HCT116 (cell line): ENCODE data around the gene MKNK1. TPM values are rescaled to one million over a fixed set of nuclear protein-coding genes. Genes with fewer than 3 reads are reported as not detected.

ENCODE experiments used
- ATAC-seq: fragments of 200-7000 bp; cut with Tn5 transposase; 2 replicates; pipeline ENCODE4 v1.9.1; 2020; ENCODE audit warnings: mild to moderate bottlenecking, moderate library complexity
- BruUV-seq: library from RNA; stranded (reverse); fragments of 400-500 nt; replicated peaks from 2 replicates; lab custom pipeline; 2021; lab: Mats Ljungman, UMichigan
- CTCF ChIA-PET: fragments of 300-600 bp; sonication (Branson Sonifier 250); formaldehyde crosslinking; loops from one replicate; lab custom pipeline; 2021; ENCODE audit warnings: antibody characterized with exemption; lab: Charles Lee
- POLR2A ChIA-PET: fragments of 300-600, 350-600 bp; sonication (Branson Sonifier 250); formaldehyde crosslinking; loops from one replicate; lab custom pipeline; 2021; ENCODE audit warnings: antibody characterized with exemption; lab: Charles Lee
- RAD21 ChIA-PET, 2 experiments: fragments of 300-600 bp; sonication (Branson Sonifier 250); formaldehyde crosslinking; loops; one replicate each; lab custom pipeline; 2023; ENCODE audit warnings: low total read pairs in 2 of 2; ENCODE audit not compliant: uncharacterized antibody in 2 of 2, unreplicated experiment in 2 of 2, low non-redundant PET in 1 of 2; lab: Charles Lee
- DNase-seq: peaks from one replicate; pipeline ENCODE4 v3.0.0-alpha.2; 2010; ENCODE audit warnings: low read depth, low spot score
- H2AFZ ChIP-seq: fragments of 200-600 bp; shearing (Covaris generic), sonication (generic); 2 replicates; pipeline ENCODE4 v1.6.1; 2017; ENCODE audit warnings: low read depth, mixed run types, mixed read lengths, antibody characterized with exemption, low read length; ENCODE audit not compliant: poor library complexity, severe bottlenecking
- H3K27ac ChIP-seq: 2 replicates; pipeline ENCODE4 v1.5.1; 2012; ENCODE audit warnings: low read depth, low read length
- H3K27me3 ChIP-seq: fragments of 200-600 bp; sonication (generic); 2 replicates; pipeline ENCODE4 v1.6.1; 2016; ENCODE audit warnings: mixed run types, low read length, mixed read lengths; ENCODE audit not compliant: insufficient read depth
- H3K36me3 ChIP-seq, 2 experiments: fragments of 200-500 bp in 1 of 2; fragments of 200-600 bp in 1 of 2; sonication (Bioruptor generic) in 1 of 2; sonication (generic) in 1 of 2; 2 replicates each; pipeline versions ENCODE4 v1.5.1 to v1.6.1; 2014 to 2016; ENCODE audit warnings: low read length in 2 of 2, inconsistent platforms in 1 of 2, mixed read lengths in 1 of 2, mixed run types in 1 of 2; ENCODE audit not compliant: insufficient read depth in 2 of 2, control insufficient read depth in 1 of 2
- H3K4me1 ChIP-seq, 2 experiments: fragments of 200-600 bp in 1 of 2; sonication (generic) in 1 of 2; 2 replicates each; pipeline versions ENCODE4 v1.5.1 to v1.6.1; 2012 to 2017; ENCODE audit warnings: low read length in 2 of 2, inconsistent platforms in 1 of 2, mild to moderate bottlenecking in 1 of 2, mixed read lengths in 1 of 2, mixed run types in 1 of 2, moderate library complexity in 1 of 2; ENCODE audit not compliant: insufficient read depth in 2 of 2, control insufficient read depth in 1 of 2
- H3K4me2 ChIP-seq: fragments of 200-600 bp; sonication (generic); 2 replicates; pipeline ENCODE4 v1.6.1; 2017; ENCODE audit warnings: mixed run types, low read length, mixed read lengths
- H3K4me3 ChIP-seq, 2 experiments: fragments of 200-600 bp in 1 of 2; sonication (generic) in 1 of 2; replicated peaks in 1 of 2; 2 replicates each; pipeline ENCODE4 v1.5.1; 2011 to 2016; ENCODE audit warnings: low read length in 2 of 2, control low read depth in 1 of 2, low read depth in 1 of 2, mild to moderate bottlenecking in 1 of 2, mixed read lengths in 1 of 2, mixed run types in 1 of 2
- H3K79me2 ChIP-seq: fragments of 200-600 bp; sonication (generic); 2 replicates; pipeline ENCODE4 v1.6.1; 2017; ENCODE audit warnings: mild to moderate bottlenecking, mixed run types, low read length, moderate library complexity, mixed read lengths; ENCODE audit not compliant: insufficient read depth
- H3K9ac ChIP-seq: fragments of 200-600 bp; sonication (generic); 2 replicates; pipeline ENCODE4 v1.6.1; 2016; ENCODE audit warnings: low read length, mixed read lengths
- H3K9me2 ChIP-seq: fragments of 200-600 bp; sonication (generic), shearing (Covaris generic); 2 replicates; pipeline ENCODE4 v1.6.1; 2017; ENCODE audit warnings: mixed run types, mild to moderate bottlenecking, moderate library complexity; ENCODE audit not compliant: insufficient read depth
- H3K9me3 ChIP-seq, 2 experiments: fragments of 200-500 bp in 1 of 2; fragments of 200-600 bp in 1 of 2; sonication (Bioruptor generic) in 1 of 2; sonication (generic) in 1 of 2; 2 replicates each; pipeline ENCODE4 v1.6.1; 2014 to 2017; ENCODE audit warnings: low read length in 2 of 2, mixed read lengths in 2 of 2, inconsistent platforms in 1 of 2, low read depth in 1 of 2, mild to moderate bottlenecking in 1 of 2, mixed run types in 1 of 2, moderate library complexity in 1 of 2; ENCODE audit not compliant: control insufficient read depth in 1 of 2, insufficient read depth in 1 of 2
- H4K20me1 ChIP-seq: fragments of 200-600 bp; sonication (generic), shearing (Covaris generic); 2 replicates; pipeline ENCODE4 v1.6.1; 2017; ENCODE audit warnings: mixed run types, mild to moderate bottlenecking, moderate library complexity; ENCODE audit not compliant: insufficient read depth
- ATF3 ChIP-seq: IDR thresholded peaks from 2 replicates; pipeline ENCODE4 v1.6.1; 2012
- CBX3 ChIP-seq: IDR thresholded peaks from 2 replicates; pipeline ENCODE4 v1.6.1; 2012; ENCODE audit warnings: low read depth
- CEBPB ChIP-seq: IDR thresholded peaks from 2 replicates; pipeline ENCODE4 v1.6.1; 2012; ENCODE audit warnings: low read depth
- EGR1 ChIP-seq: IDR thresholded peaks from 2 replicates; pipeline ENCODE4 v1.6.1; 2012; ENCODE audit warnings: low read depth
- ELF1 ChIP-seq: IDR thresholded peaks from 2 replicates; pipeline ENCODE4 v1.6.1; 2012; ENCODE audit warnings: low read depth, borderline replicate concordance
- EZH2phosphoT487 ChIP-seq: fragments of 200-600 bp; IDR thresholded peaks from 2 replicates; pipeline ENCODE4 v1.6.1; 2018; ENCODE audit warnings: antibody characterized with exemption, borderline replicate concordance
- FOSL1 ChIP-seq: IDR thresholded peaks from 2 replicates; pipeline ENCODE4 v1.6.1; 2012; ENCODE audit warnings: low read depth
- JUND ChIP-seq: IDR thresholded peaks from 2 replicates; pipeline ENCODE4 v1.6.1; 2012
- MAX ChIP-seq: IDR thresholded peaks from 2 replicates; pipeline ENCODE4 v1.6.1; 2012
- POLR2A ChIP-seq: IDR thresholded peaks from 2 replicates; pipeline ENCODE4 v1.7.0; 2011; ENCODE audit warnings: borderline replicate concordance; ENCODE audit not compliant: insufficient read depth, insufficient read length; ENCODE audit errors: extremely low read depth
- POLR2AphosphoS5 ChIP-seq: IDR thresholded peaks from 2 replicates; pipeline ENCODE4 v1.6.1; 2011; ENCODE audit warnings: mild to moderate bottlenecking, low read depth, low read length, moderate library complexity
- RAD21 ChIP-seq: IDR thresholded peaks from 2 replicates; pipeline ENCODE4 v1.6.1; 2012; ENCODE audit warnings: low read depth, mild to moderate bottlenecking
- REST ChIP-seq: IDR thresholded peaks from 2 replicates; pipeline ENCODE4 v1.6.1; 2012; ENCODE audit warnings: low read depth
- SP1 ChIP-seq: IDR thresholded peaks from 2 replicates; pipeline ENCODE4 v1.6.1; 2012; ENCODE audit warnings: low read depth
- SRF ChIP-seq: IDR thresholded peaks from 2 replicates; pipeline ENCODE4 v1.6.1; 2012; ENCODE audit warnings: low read depth
- YY1 ChIP-seq: IDR thresholded peaks from 2 replicates; pipeline ENCODE4 v1.6.1; 2011; ENCODE audit warnings: low read length, low read depth, moderate library complexity, mild to moderate bottlenecking; ENCODE audit not compliant: insufficient replicate concordance; ENCODE audit errors: extremely low read depth
- ZBTB33 ChIP-seq: IDR thresholded peaks from 2 replicates; pipeline ENCODE4 v1.6.1; 2011; ENCODE audit warnings: mild to moderate bottlenecking, low read length, moderate library complexity; ENCODE audit not compliant: insufficient replicate concordance; ENCODE audit errors: extremely low read depth
- ZFX ChIP-seq: fragments of 450-650 bp; IDR thresholded peaks from 2 replicates; pipeline ENCODE4 v1.6.1; 2017
- intact Hi-C: fragments of 100-400 bp; cut with micrococcal nuclease; formaldehyde crosslinking; loops from 2 replicates; pipeline ENCODE4 v1.10.0; 2022
- total RNA-seq: library from RNA; stranded (reverse); gene quantifications from one replicate; pipeline ENCODE4 v1.2.1, GENCODE V29; 2021; ENCODE audit not compliant: unreplicated experiment

The MKNK1 gene
- total RNA-seq, 1 experiment from 2014 or later: 30.9 TPM

GRCh38 chr1:46554236-46554596 is 49.9 kb downstream of the MKNK1 start:
- intact Hi-C loops: no loop called here
- H4K20me1 ChIP-seq: no peaks in the 10 kb centered on the region; the same call in 1 of the 2 replicates
- CTCF ChIA-PET: no interaction called here
- no peak overlapping the region for H3K4me3 ChIP-seq
- no peaks in the 10 kb centered on the region for H3K79me2 ChIP-seq
- no peaks in the 10 kb centered on the region for H3K9me2 ChIP-seq
- no peak overlapping the region for H3K27ac ChIP-seq
- H3K4me2 ChIP-seq: no peak overlapping the region
- BruUV-seq: no TSS peak
- H3K4me1 ChIP-seq: peaks cover 0 to 7% of the 10 kb centered on the region in 2 experiments; a peak in 2 of 4 replicates
- no peak overlapping the region for H3K9ac ChIP-seq
- RAD21 ChIA-PET: interaction anchor here in 1 of 2 experiments (0.6 kb wide), 1 partner anchor 112 kb away, joined by 8 read pairs; no protein-coding TSS in a partner anchor
- no peak overlapping the region for H2AFZ ChIP-seq
- POLR2A ChIA-PET: no interaction called here
- H3K36me3 ChIP-seq: no peaks in the 10 kb centered on the region; a peak in 2 of 4 replicates
- ATAC-seq: no peak
- no peaks in the 10 kb centered on the region for H3K27me3 ChIP-seq
- TF ChIP-seq POLR2A (no peak), CEBPB (no peak), SP1 (no peak), EGR1 (no peak), SRF (no peak), YY1 (no peak), POLR2AphosphoS5 (no peak), ATF3 (no peak), EZH2phosphoT487 (no peak), MAX (no peak), JUND (no peak), ZBTB33 (no peak), REST (no peak), RAD21 (no peak), CBX3 (no peak), FOSL1 (no peak), ZFX (no peak), ELF1 (no peak)
- H3K9me3 ChIP-seq: no peaks in the 10 kb centered on the region
- no peak for DNase-seq
